Measurements from ENCODE around the gene STEAP3. TPM values are rescaled to one million over a fixed set of nuclear protein-coding genes. Genes with fewer than 3 reads are reported as not detected.

The STEAP3 gene
- total and polyA plus RNA-seq, 4 donors: 1.9 to 20.3 (median 6.3) TPM

- DNase-seq (no peak), ATAC-seq (ENCODE audit: low FRiP score) (no peak)
- no peaks in the 10 kb centered on the region for H3K4me1 ChIP-seq (ENCODE audit: control insufficient read depth in 1 of 2, insufficient read depth in 2 of 2, low read length in 2 of 2)
- H3K4me3 ChIP-seq (ENCODE audit: low read length in 2 of 2): no peak overlapping the region
- intact Hi-C loops (cut with DNase I): no loop called here
- H3K27ac ChIP-seq (ENCODE audit: low read depth in 1 of 2, low read length in 2 of 2): no peak overlapping the region
- no peaks in the 10 kb centered on the region for H3K36me3 ChIP-seq (ENCODE audit: control insufficient read depth in 1 of 2, insufficient read depth in 2 of 2, low read length in 1 of 2)
- H3K27me3 ChIP-seq (ENCODE audit: control insufficient read depth in 1 of 2, insufficient read depth in 2 of 2, low read length in 1 of 2): no peaks in the 10 kb centered on the region
- no peaks in the 10 kb centered on the region for H3K9me3 ChIP-seq (ENCODE audit: control insufficient read depth, low read length)
- whole genome bisulfite sequencing, 2 donors: 77 to 81% methylated on average over 13 of the region's 13 CpGs
These were observed 18.5 kb upstream of the STEAP3 start for GRCh38 chr2:119205001-119205706.

- ATAC-seq (ENCODE audit: low FRiP score) (no peak), DNase-seq (no peak)
- no peak overlapping the region for H3K4me3 ChIP-seq (ENCODE audit: low read length in 2 of 2)
- no peaks in the 10 kb centered on the region for H3K36me3 ChIP-seq (ENCODE audit: control insufficient read depth in 1 of 2, insufficient read depth in 2 of 2, low read length in 1 of 2)
- H3K9me3 ChIP-seq (ENCODE audit: control insufficient read depth, low read length): no peaks in the 10 kb centered on the region
- H3K4me1 ChIP-seq (ENCODE audit: control insufficient read depth in 1 of 2, insufficient read depth in 2 of 2, low read length in 2 of 2): no peaks in the 10 kb centered on the region
- intact Hi-C loops (cut with DNase I): no loop called here
- 84 to 89% methylated on average over 2 of the region's 2 CpGs for WGBS, 2 donors
- H3K27me3 ChIP-seq (ENCODE audit: control insufficient read depth in 1 of 2, insufficient read depth in 2 of 2, low read length in 1 of 2): no peaks in the 10 kb centered on the region
- no peak overlapping the region for H3K27ac ChIP-seq (ENCODE audit: low read depth in 1 of 2, low read length in 2 of 2)
These were observed 17.4 kb upstream of the STEAP3 start for GRCh38 chr2:119206201-119206600.

GRCh38 chr2:119207447-119207846, 16.2 kb upstream of the STEAP3 start:
- H3K4me1 ChIP-seq (ENCODE audit: control insufficient read depth in 1 of 2, insufficient read depth in 2 of 2, low read length in 2 of 2): no peaks in the 10 kb centered on the region
- DNase-seq (no peak), ATAC-seq (ENCODE audit: low FRiP score) (no peak)
- H3K27me3 ChIP-seq (ENCODE audit: control insufficient read depth in 1 of 2, insufficient read depth in 2 of 2, low read length in 1 of 2): no peaks in the 10 kb centered on the region
- no peaks in the 10 kb centered on the region for H3K36me3 ChIP-seq (ENCODE audit: control insufficient read depth in 1 of 2, insufficient read depth in 2 of 2, low read length in 1 of 2)
- H3K27ac ChIP-seq (ENCODE audit: low read depth in 1 of 2, low read length in 2 of 2): no peak overlapping the region
- WGBS, 2 donors: 61 to 85% methylated on average over 2 of the region's 2 CpGs
- H3K4me3 ChIP-seq (ENCODE audit: low read length in 2 of 2): no peak overlapping the region
- H3K9me3 ChIP-seq (ENCODE audit: control insufficient read depth, low read length): no peaks in the 10 kb centered on the region
- intact Hi-C loops (cut with DNase I): no loop called here

GRCh38 chr2:119208791-119209203, 14.8 kb upstream of the STEAP3 start:
- 65 to 80% methylated on average over 4 of the region's 4 CpGs for WGBS, 2 donors
- Histone ChIP-seq H3K27ac (ENCODE audit: low read depth in 1 of 2, low read length in 2 of 2) (no peak overlapping the region), H3K9me3 (ENCODE audit: control insufficient read depth, low read length) (no peaks in the 10 kb centered on the region), H3K4me1 (ENCODE audit: control insufficient read depth in 1 of 2, insufficient read depth in 2 of 2, low read length in 2 of 2) (no peaks in the 10 kb centered on the region), H3K27me3 (ENCODE audit: control insufficient read depth in 1 of 2, insufficient read depth in 2 of 2, low read length in 1 of 2) (no peaks in the 10 kb centered on the region), H3K4me3 (ENCODE audit: low read length in 2 of 2) (no peak overlapping the region), H3K36me3 (ENCODE audit: control insufficient read depth in 1 of 2, insufficient read depth in 2 of 2, low read length in 1 of 2) (no peaks in the 10 kb centered on the region)
- intact Hi-C loops (cut with DNase I): no loop called here
- DNase-seq: no peak
- no peak for ATAC-seq (ENCODE audit: low FRiP score)

GRCh38 chr2:119212139-119212800, 11.4 kb upstream of the STEAP3 start:
- Histone ChIP-seq H3K9me3 (ENCODE audit: control insufficient read depth, low read length) (no peaks in the 10 kb centered on the region), H3K36me3 (ENCODE audit: control insufficient read depth in 1 of 2, insufficient read depth in 2 of 2, low read length in 1 of 2) (no peaks in the 10 kb centered on the region), H3K4me3 (ENCODE audit: low read length in 2 of 2) (no peak overlapping the region), H3K27me3 (ENCODE audit: control insufficient read depth in 1 of 2, insufficient read depth in 2 of 2, low read length in 1 of 2) (no peaks in the 10 kb centered on the region), H3K27ac (ENCODE audit: low read depth in 1 of 2, low read length in 2 of 2) (no peak overlapping the region), H3K4me1 (ENCODE audit: control insufficient read depth in 1 of 2, insufficient read depth in 2 of 2, low read length in 2 of 2) (no peaks in the 10 kb centered on the region)
- 67% methylated on average over 10 of the region's 10 CpGs for WGBS, 2 donors
- ATAC-seq (ENCODE audit: low FRiP score): no peak
- intact Hi-C loops (cut with DNase I): no loop called here
- no peak for DNase-seq

GRCh38 chr2:119214453-119215037, 9.1 kb upstream of the STEAP3 start:
- intact Hi-C loops (cut with DNase I): no loop called here
- Histone ChIP-seq H3K36me3 (ENCODE audit: control insufficient read depth in 1 of 2, insufficient read depth in 2 of 2, low read length in 1 of 2) (no peaks in the 10 kb centered on the region), H3K4me1 (ENCODE audit: control insufficient read depth in 1 of 2, insufficient read depth in 2 of 2, low read length in 2 of 2) (no peaks in the 10 kb centered on the region), H3K4me3 (ENCODE audit: low read length in 2 of 2) (no peak overlapping the region), H3K27ac (ENCODE audit: low read depth in 1 of 2, low read length in 2 of 2) (no peak overlapping the region), H3K27me3 (ENCODE audit: control insufficient read depth in 1 of 2, insufficient read depth in 2 of 2, low read length in 1 of 2) (no peaks in the 10 kb centered on the region), H3K9me3 (ENCODE audit: control insufficient read depth, low read length) (no peaks in the 10 kb centered on the region)
- 68 to 75% methylated on average over 3 of the region's 3 CpGs for WGBS, 2 donors
- DNase-seq (no peak), ATAC-seq (ENCODE audit: low FRiP score) (no peak)

- no peak for ATAC-seq (ENCODE audit: low FRiP score)
- Histone ChIP-seq H3K27me3 (ENCODE audit: control insufficient read depth in 1 of 2, insufficient read depth in 2 of 2, low read length in 1 of 2) (no peaks in the 10 kb centered on the region), H3K27ac (ENCODE audit: low read depth in 1 of 2, low read length in 2 of 2) (no peak overlapping the region), H3K4me1 (ENCODE audit: control insufficient read depth in 1 of 2, insufficient read depth in 2 of 2, low read length in 2 of 2) (no peaks in the 10 kb centered on the region), H3K4me3 (ENCODE audit: low read length in 2 of 2) (no peak overlapping the region), H3K9me3 (ENCODE audit: control insufficient read depth, low read length) (no peaks in the 10 kb centered on the region), H3K36me3 (ENCODE audit: control insufficient read depth in 1 of 2, insufficient read depth in 2 of 2, low read length in 1 of 2) (no peaks in the 10 kb centered on the region)
- intact Hi-C loops (cut with DNase I): no loop called here
- DNase-seq: no peak
- 90 to 95% methylated on average over 5 of the region's 5 CpGs for WGBS, 2 donors
These were observed 6.6 kb upstream of the STEAP3 start for GRCh38 chr2:119216994-119217393.

GRCh38 chr2:119218478-119219064, 5.1 kb upstream of the STEAP3 start:
- WGBS, 2 donors: 55 to 64% methylated on average over 6 of the region's 6 CpGs
- Histone ChIP-seq H3K27me3 (ENCODE audit: control insufficient read depth in 1 of 2, insufficient read depth in 2 of 2, low read length in 1 of 2) (no peaks in the 10 kb centered on the region), H3K27ac (ENCODE audit: low read depth in 1 of 2, low read length in 2 of 2) (no peak overlapping the region), H3K4me3 (ENCODE audit: low read length in 2 of 2) (no peak overlapping the region), H3K36me3 (ENCODE audit: control insufficient read depth in 1 of 2, insufficient read depth in 2 of 2, low read length in 1 of 2) (no peaks in the 10 kb centered on the region), H3K9me3 (ENCODE audit: control insufficient read depth, low read length) (no peaks in the 10 kb centered on the region), H3K4me1 (ENCODE audit: control insufficient read depth in 1 of 2, insufficient read depth in 2 of 2, low read length in 2 of 2) (no peaks in the 10 kb centered on the region)
- no peak for ATAC-seq (ENCODE audit: low FRiP score)
- DNase-seq: no peak
- intact Hi-C loops (cut with DNase I): no loop called here

Measured in aorta (tissue), 5 donors.